Purkinje cell (primary cell): Measurements from ENCODE around the gene FLRT1. TPM values are rescaled to one million over a fixed set of nuclear protein-coding genes. Genes with fewer than 3 reads are reported as not detected.

ENCODE experiments used
- polyA plus RNA-seq: library from polyadenylated mRNA; unstranded; fragments of >200 nt; fragmentation: Nextera tagmentation; gene quantifications from 2 replicates; pipeline ENCODE4 v1.2.1, GENCODE V29; 2014

Gene FLRT1, protein sequence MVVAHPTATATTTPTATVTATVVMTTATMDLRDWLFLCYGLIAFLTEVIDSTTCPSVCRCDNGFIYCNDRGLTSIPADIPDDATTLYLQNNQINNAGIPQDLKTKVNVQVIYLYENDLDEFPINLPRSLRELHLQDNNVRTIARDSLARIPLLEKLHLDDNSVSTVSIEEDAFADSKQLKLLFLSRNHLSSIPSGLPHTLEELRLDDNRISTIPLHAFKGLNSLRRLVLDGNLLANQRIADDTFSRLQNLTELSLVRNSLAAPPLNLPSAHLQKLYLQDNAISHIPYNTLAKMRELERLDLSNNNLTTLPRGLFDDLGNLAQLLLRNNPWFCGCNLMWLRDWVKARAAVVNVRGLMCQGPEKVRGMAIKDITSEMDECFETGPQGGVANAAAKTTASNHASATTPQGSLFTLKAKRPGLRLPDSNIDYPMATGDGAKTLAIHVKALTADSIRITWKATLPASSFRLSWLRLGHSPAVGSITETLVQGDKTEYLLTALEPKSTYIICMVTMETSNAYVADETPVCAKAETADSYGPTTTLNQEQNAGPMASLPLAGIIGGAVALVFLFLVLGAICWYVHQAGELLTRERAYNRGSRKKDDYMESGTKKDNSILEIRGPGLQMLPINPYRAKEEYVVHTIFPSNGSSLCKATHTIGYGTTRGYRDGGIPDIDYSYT
- polyA plus RNA-seq = 0.59 TPM in 1 of 2 replicates, not detected in the other

DNA sequence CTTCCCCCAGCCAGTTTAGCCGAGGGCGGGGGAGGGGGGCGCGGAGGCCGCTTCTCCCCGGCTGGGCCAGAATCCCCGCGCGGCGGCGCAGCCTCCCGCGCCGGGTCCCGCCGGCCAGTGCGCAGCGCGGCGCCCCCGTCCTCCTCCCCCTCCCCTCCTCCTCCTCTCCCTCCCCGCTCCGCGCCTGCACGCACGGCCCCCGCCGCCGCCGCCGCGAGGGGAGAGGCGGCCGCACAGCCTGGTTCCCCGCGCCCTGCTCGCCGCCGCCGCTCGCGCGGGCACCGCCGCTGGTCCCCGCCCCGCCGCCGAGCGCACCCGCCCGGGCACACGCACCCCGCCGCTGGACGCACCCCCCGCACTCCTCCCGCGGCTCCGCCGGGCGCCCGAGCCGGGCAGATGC is at the start of gene FLRT1:
Gene FLRT1 (plus strand): TSS at position 356 of the 400 bp plus-strand sequence. CDS start 80,337 bp downstream, outside the sequence.

DNA sequence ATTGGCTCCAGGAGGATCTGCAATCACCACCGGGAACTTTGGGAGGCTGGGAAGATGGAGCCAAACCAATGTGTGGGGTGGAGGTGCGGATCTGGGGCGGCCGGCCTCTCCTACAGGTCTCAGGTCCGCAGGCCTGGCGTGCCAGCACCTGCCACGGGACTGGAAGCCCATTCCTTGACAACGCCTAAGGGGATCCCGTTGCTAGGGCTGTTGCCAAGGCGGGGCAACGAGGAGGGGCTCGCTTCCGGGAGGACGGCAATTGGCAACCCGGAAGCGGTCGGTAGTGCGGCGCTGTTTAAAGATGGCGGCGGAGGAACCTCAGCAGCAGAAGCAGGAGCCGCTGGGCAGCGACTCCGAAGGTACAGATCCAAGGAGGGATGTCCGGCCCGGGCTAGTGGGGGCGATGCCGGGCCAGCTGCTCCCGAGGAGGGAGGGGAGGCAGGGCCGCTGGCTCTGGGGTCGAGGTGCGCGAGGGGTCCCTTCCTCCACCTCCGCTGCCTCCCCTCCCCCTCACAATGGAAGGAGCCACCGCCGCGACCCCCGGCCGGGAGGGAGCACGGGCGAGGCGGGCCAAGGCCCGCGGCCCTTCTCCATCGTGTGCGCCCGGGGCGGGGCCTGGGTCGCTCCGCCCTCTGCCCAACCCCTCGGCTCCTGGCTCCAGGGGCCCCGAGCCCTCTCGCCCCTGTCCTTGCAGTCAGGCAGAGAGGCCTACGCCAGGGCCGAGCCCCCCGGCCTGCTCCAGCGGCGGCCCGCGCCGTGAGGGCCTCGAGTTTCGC is 49.4 kb upstream of the FLRT1 start, which contains the start of gene OTUB1:
Gene OTUB1 (plus strand): TSS at position 283 of the 776 bp plus-strand sequence. CDS start 19 bp downstream, at position 302.

Other genes with a start within 250 kb of the FLRT1 start
- gene SPINDOC, start 222.5 kb upstream of the FLRT1 start, polyA plus RNA-seq = 0.20 TPM in 1 of 2 replicates, not detected in the other
- 0.88 and 1.6 TPM in 2 replicates for gene MARK2, start 196.8 kb upstream of the FLRT1 start, polyA plus RNA-seq
- gene RCOR2, start 118.8 kb upstream of the FLRT1 start, polyA plus RNA-seq = not detected in 2 replicates
- 0.31 and 0.54 TPM in 2 replicates for gene NAA40, start 96.9 kb upstream of the FLRT1 start, polyA plus RNA-seq
- gene COX8A, start 61.3 kb upstream of the FLRT1 start, polyA plus RNA-seq = 744 and 753 TPM in 2 replicates
- gene OTUB1, start 49.5 kb upstream of the FLRT1 start, polyA plus RNA-seq = 56.4 and 106 TPM in 2 replicates
- 1.9 TPM in 1 of 2 replicates, not detected in the other for gene MACROD1, start 130.2 kb downstream of the FLRT1 start, polyA plus RNA-seq
- gene STIP1, start 150.2 kb downstream of the FLRT1 start, polyA plus RNA-seq = 43.6 and 47.9 TPM in 2 replicates
- not detected in 2 replicates for gene FERMT3, start 170.8 kb downstream of the FLRT1 start, polyA plus RNA-seq
- 15.5 and 43.1 TPM in 2 replicates for gene TRPT1, start 190.3 kb downstream of the FLRT1 start, polyA plus RNA-seq
- 8.7 and 9.8 TPM in 2 replicates for gene NUDT22, start 190.3 kb downstream of the FLRT1 start, polyA plus RNA-seq
- 8.8 and 9.0 TPM in 2 replicates for gene DNAJC4, start 194.6 kb downstream of the FLRT1 start, polyA plus RNA-seq
- 9.3 and 11.2 TPM in 2 replicates for gene VEGFB, start 198.7 kb downstream of the FLRT1 start, polyA plus RNA-seq
- 387 and 624 TPM in 2 replicates for gene FKBP2, start 205.2 kb downstream of the FLRT1 start, polyA plus RNA-seq
- gene PPP1R14B, start 211.0 kb downstream of the FLRT1 start, polyA plus RNA-seq = 25.5 and 42.6 TPM in 2 replicates
- 6.8 and 9.9 TPM in 2 replicates for gene PLCB3, start 215.6 kb downstream of the FLRT1 start, polyA plus RNA-seq
- gene BAD, start 248.7 kb downstream of the FLRT1 start, polyA plus RNA-seq = 9.3 and 18.9 TPM in 2 replicates
- 4.4 and 8.0 TPM in 2 replicates for gene GPR137, start 249.9 kb downstream of the FLRT1 start, polyA plus RNA-seq